SJCRH30 (cell line): ENCODE measurements around the gene GMIP. TPM values are rescaled to one million over a fixed set of nuclear protein-coding genes. Genes with fewer than 3 reads are reported as not detected.
A peak's percentile ranks its signal among the peaks of the same experiment; 100 is the strongest.
"Not testable (repeated sequence)": the region's sequence is repeated elsewhere in the genome, so short reads cannot be mapped to it uniquely, and the experiment has no call there.

Experiments
- DNase-seq, 2 experiments: peaks; one replicate each; pipeline ENCODE4 v3.0.0-alpha.2; 2015 to 2020
- H3K27ac ChIP-seq: fragments of 250-450 bp; sonication (Bioruptor Pico); 2 replicates; pipeline ENCODE4 v1.5.1; 2020; ENCODE audit warnings: mild to moderate bottlenecking, moderate library complexity
- H3K27me3 ChIP-seq: fragments of 250-450 bp; sonication (Bioruptor Pico); 2 replicates; pipeline ENCODE4 v1.5.1; 2020; ENCODE audit warnings: mild to moderate bottlenecking, moderate library complexity
- H3K36me3 ChIP-seq: fragments of 250-450 bp; sonication (Bioruptor Pico); 2 replicates; pipeline ENCODE4 v1.5.1; 2020; ENCODE audit warnings: mild to moderate bottlenecking, moderate library complexity
- H3K4me1 ChIP-seq: fragments of 250-450 bp; sonication (Bioruptor Pico); 2 replicates; pipeline ENCODE4 v1.5.1; 2020; ENCODE audit warnings: mild to moderate bottlenecking, moderate library complexity
- H3K4me3 ChIP-seq: fragments of 250-450 bp; sonication (Bioruptor Pico); 2 replicates; pipeline ENCODE4 v1.5.1; 2020; ENCODE audit warnings: mild to moderate bottlenecking, moderate library complexity
- H3K9me3 ChIP-seq: fragments of 250-450 bp; sonication (Bioruptor Pico); replicated peaks from 2 replicates; pipeline ENCODE4 v1.5.1; 2020; ENCODE audit warnings: mild to moderate bottlenecking, moderate library complexity
- total RNA-seq: library from RNA; depleted of rRNA; stranded (reverse); fragments of >200 nt; shearing (Covaris generic); gene quantifications from 2 replicates; pipeline ENCODE4 v1.2.3, GENCODE V29; 2014; rRNA removed

Gene GMIP, protein sequence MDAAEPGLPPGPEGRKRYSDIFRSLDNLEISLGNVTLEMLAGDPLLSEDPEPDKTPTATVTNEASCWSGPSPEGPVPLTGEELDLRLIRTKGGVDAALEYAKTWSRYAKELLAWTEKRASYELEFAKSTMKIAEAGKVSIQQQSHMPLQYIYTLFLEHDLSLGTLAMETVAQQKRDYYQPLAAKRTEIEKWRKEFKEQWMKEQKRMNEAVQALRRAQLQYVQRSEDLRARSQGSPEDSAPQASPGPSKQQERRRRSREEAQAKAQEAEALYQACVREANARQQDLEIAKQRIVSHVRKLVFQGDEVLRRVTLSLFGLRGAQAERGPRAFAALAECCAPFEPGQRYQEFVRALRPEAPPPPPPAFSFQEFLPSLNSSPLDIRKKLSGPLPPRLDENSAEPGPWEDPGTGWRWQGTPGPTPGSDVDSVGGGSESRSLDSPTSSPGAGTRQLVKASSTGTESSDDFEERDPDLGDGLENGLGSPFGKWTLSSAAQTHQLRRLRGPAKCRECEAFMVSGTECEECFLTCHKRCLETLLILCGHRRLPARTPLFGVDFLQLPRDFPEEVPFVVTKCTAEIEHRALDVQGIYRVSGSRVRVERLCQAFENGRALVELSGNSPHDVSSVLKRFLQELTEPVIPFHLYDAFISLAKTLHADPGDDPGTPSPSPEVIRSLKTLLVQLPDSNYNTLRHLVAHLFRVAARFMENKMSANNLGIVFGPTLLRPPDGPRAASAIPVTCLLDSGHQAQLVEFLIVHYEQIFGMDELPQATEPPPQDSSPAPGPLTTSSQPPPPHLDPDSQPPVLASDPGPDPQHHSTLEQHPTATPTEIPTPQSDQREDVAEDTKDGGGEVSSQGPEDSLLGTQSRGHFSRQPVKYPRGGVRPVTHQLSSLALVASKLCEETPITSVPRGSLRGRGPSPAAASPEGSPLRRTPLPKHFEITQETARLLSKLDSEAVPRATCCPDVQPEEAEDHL
- total RNA-seq: 3.2 and 4.6 TPM in 2 replicates

GRCh38 chr19:19643158-19644053 lies at the start of gene GMIP:
GMIP (minus strand) TSS chr19:19643657; CDS start chr19:19643529, 128 bp downstream.
- DNase-seq: peak; percentile 65 to 82
- H3K4me3 ChIP-seq: peak within 1 kb of the TSS; percentile 71
- no peaks in the 10 kb centered on the region for H3K9me3 ChIP-seq
- H3K27me3 ChIP-seq: no peaks in the 10 kb centered on the region
- peaks cover 14% of the 10 kb centered on the region; the same call in 1 of the 2 replicates for H3K36me3 ChIP-seq
- H3K27ac ChIP-seq: peak within 1 kb of the TSS; percentile 28; the same call in 1 of the 2 replicates
- H3K4me1 ChIP-seq: no peaks in the 10 kb centered on the region

- H3K4me3 ChIP-seq: no peak overlapping the region
Measured at GRCh38 chr19:19691683-19692082, 48.2 kb upstream of the GMIP start.

GRCh38 chr19:19689023-19689422 lies 45.6 kb upstream of the GMIP start:
- H3K9me3 ChIP-seq, H3K27me3 ChIP-seq, H3K4me1 ChIP-seq, H3K4me3 ChIP-seq, DNase-seq, H3K27ac ChIP-seq, H3K36me3 ChIP-seq: not testable (repeated sequence)

More at GRCh38 chr19:19691683-19692082, 48.2 kb upstream of the GMIP start:
- DNase-seq: no peak
- H3K27ac ChIP-seq: no peak overlapping the region
- H3K4me1 ChIP-seq: no peaks in the 10 kb centered on the region
- no peaks in the 10 kb centered on the region for H3K27me3 ChIP-seq
- H3K9me3 ChIP-seq: no peaks in the 10 kb centered on the region
- H3K36me3 ChIP-seq: no peaks in the 10 kb centered on the region

DNA sequence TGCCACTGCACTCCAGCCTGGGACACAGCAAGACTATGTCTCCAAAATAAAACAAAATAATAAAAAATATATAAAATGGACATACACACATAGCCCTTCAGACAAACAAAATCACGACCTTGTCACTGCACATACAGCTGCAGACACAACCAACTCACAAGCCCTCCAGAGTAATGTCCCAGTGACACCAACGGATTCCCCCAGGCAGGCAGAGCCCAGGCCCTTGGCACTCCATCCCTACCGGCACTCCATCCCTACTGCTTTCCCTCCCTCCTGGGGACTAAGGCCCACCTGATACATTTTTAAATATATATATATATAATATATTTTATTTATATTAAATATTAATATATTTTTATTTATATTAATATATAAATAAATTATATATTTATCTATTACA lies 43.6 kb upstream of the GMIP start:
- Histone ChIP-seq H3K4me3 (no peak overlapping the region), H3K27me3 (no peaks in the 10 kb centered on the region), H3K4me1 (no peaks in the 10 kb centered on the region), H3K27ac (no peak overlapping the region), H3K9me3 (no peaks in the 10 kb centered on the region), H3K36me3 (no peaks in the 10 kb centered on the region)
- DNase-seq: peak; percentile 26 to 44

GRCh38 chr19:19686580-19686979 lies 43.1 kb upstream of the GMIP start:
- Histone ChIP-seq H3K4me1 (no peaks in the 10 kb centered on the region), H3K36me3 (no peaks in the 10 kb centered on the region), H3K27ac (no peak overlapping the region), H3K27me3 (no peaks in the 10 kb centered on the region), H3K4me3 (no peak overlapping the region), H3K9me3 (no peaks in the 10 kb centered on the region)
- DNase-seq: no peak

GRCh38 chr19:19686119-19686518 lies 42.7 kb upstream of the GMIP start:
- not testable (repeated sequence) for H3K4me3 ChIP-seq, H3K27ac ChIP-seq, H3K4me1 ChIP-seq, DNase-seq, H3K36me3 ChIP-seq, H3K9me3 ChIP-seq, H3K27me3 ChIP-seq

DNA sequence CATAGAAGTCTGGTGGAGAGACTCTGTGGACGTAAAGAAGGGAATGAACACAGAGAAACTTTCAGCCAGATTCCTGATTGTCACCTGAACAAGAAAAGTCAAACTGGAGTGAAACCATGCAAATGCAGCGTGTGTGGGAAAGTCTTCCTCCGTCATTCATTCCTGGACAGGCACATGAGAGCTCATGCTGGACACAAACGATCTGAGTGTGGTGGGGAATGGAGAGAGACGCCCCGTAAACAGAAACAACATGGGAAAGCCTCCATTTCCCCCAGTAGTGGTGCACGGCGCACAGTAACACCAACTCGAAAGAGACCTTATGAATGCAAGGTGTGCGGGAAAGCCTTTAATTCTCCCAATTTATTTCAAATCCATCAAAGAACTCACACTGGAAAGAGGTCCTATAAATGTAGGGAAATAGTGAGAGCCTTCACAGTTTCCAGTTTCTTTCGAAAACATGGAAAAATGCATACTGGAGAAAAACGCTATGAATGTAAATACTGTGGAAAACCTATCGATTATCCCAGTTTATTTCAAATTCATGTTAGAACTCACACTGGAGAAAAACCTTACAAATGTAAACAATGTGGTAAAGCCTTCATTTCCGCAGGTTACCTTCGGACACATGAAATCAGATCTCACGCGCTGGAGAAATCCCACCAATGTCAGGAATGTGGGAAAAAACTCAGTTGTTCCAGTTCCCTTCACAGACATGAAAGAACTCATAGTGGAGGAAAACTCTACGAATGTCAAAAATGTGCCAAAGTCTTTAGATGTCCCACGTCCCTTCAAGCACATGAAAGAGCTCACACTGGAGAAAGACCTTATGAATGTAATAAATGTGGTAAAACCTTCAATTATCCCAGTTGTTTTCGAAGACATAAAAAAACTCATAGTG lies 36.0 kb upstream of the GMIP start:
- no peak for DNase-seq
- Histone ChIP-seq H3K4me3 (no peak overlapping the region), H3K27me3 (no peaks in the 10 kb centered on the region), H3K36me3 (peaks cover 55% of the 10 kb centered on the region), H3K27ac (no peak overlapping the region), H3K9me3 (peaks cover 15% of the 10 kb centered on the region), H3K4me1 (no peaks in the 10 kb centered on the region)

DNA sequence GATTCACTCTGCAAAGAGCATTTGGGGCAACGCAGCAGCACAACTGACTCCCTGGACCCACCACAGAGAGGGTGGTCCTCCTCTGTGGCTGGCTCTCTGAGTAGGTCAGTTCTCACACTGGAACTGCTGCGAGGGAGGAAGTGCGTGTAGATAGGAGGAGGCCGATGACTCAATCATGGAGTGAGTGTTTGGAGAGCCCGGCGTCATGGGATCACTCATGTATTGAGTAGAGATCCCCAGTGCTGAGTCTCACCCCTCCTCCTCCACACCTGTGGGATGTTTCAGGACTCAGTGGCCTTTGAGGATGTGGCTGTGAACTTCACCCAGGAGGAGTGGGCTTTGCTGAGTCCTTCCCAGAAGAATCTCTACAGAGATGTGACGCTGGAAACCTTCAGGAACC lies 34.1 kb upstream of the GMIP start:
- peaks cover 15% of the 10 kb centered on the region for H3K9me3 ChIP-seq
- H3K4me1 ChIP-seq: no peaks in the 10 kb centered on the region
- no peak for DNase-seq
- H3K36me3 ChIP-seq: peaks cover 63% of the 10 kb centered on the region
- H3K27ac ChIP-seq: no peak overlapping the region
- H3K4me3 ChIP-seq: no peak overlapping the region
- no peaks in the 10 kb centered on the region for H3K27me3 ChIP-seq

GRCh38 chr19:19674315-19674714 lies 30.9 kb upstream of the GMIP start:
- peaks cover 45% of the 10 kb centered on the region for H3K36me3 ChIP-seq
- no peak overlapping the region for H3K27ac ChIP-seq
- no peak for DNase-seq
- H3K27me3 ChIP-seq: no peaks in the 10 kb centered on the region
- peaks cover 3% of the 10 kb centered on the region; the same call in 1 of the 2 replicates for H3K4me1 ChIP-seq
- H3K4me3 ChIP-seq: no peak overlapping the region
- peaks cover 9% of the 10 kb centered on the region for H3K9me3 ChIP-seq

DNA sequence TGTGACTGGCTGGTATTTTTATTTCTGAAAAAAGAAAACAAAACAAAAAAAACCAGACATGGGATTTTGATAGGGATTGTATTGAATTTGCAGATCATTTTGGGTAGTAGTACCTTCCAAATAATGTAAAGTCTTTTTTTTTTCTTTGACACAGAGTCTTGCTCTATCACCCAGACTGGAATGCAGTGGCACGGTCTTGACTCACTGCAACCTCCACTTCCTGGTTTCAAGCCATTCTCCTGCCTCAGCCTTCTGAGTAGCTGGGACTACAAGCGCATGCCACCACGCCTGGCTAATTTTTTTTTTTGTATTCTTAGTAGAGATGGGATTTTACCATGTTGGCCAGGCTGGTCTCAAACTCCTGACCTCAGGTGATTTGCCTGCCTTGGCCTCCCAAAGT lies 29.4 kb upstream of the GMIP start:
- Histone ChIP-seq H3K4me3 (no peak overlapping the region), H3K9me3 (peaks cover 6% of the 10 kb centered on the region), H3K27me3 (no peaks in the 10 kb centered on the region), H3K27ac (no peak overlapping the region), H3K4me1 (peaks cover 3% of the 10 kb centered on the region; the same call in 1 of the 2 replicates), H3K36me3 (peaks cover 31% of the 10 kb centered on the region)
- DNase-seq: no peak

DNA sequence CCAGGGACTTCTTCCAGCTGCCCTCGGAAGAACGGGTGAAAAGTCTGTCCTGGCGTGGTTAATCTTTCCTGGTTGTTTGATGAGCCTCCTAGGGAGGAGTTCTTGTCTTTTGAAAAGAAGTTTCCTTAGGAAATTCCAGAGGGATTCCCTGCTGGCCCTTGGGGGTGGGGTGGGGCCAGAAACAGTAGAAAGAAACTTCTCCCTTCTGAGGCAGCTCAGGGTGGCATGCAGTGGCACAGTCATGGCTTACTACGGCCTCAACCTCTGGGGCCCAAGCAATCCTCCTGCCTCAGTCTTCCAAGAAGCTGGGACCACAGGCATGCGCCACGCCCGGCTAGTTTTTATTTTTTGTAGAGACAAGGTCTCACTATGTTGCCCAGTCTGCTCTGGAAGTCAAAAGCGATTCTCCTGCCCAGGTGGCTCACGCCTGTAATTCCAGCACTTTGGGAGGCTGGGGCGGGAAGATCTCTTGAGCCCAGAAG lies 26.7 kb upstream of the GMIP start:
- Histone ChIP-seq H3K4me3 (no peak overlapping the region), H3K9me3 (no peaks in the 10 kb centered on the region; the same call in 1 of the 2 replicates)

GRCh38 chr19:19668230-19669012 lies 25.0 kb upstream of the GMIP start, which contains the start of gene ZNF101:
ZNF101 (plus strand) TSS chr19:19668839; CDS start chr19:19668964, 125 bp downstream.
- Histone ChIP-seq H3K4me1 (peaks cover 3% of the 10 kb centered on the region; the same call in 1 of the 2 replicates), H3K9me3 (no peaks in the 10 kb centered on the region; the same call in 1 of the 2 replicates), H3K4me3 (peak within 1 kb of the TSS; percentile 79), H3K27ac (peak within 1 kb of the TSS; percentile 71), H3K27me3 (no peaks in the 10 kb centered on the region), H3K36me3 (no peaks in the 10 kb centered on the region; the same call in 1 of the 2 replicates)
- DNase-seq: peak; percentile 96 to 97

More for the DNA sequence above, 26.7 kb upstream of the GMIP start:
- Histone ChIP-seq H3K27ac (no peak overlapping the region), H3K27me3 (no peaks in the 10 kb centered on the region), H3K4me1 (peaks cover 3% of the 10 kb centered on the region; the same call in 1 of the 2 replicates), H3K36me3 (peaks cover 9% of the 10 kb centered on the region)
- DNase-seq: no peak
